Stimulated activated naive CD4-positive, alpha-beta T cell (primary cell): Measurements from ENCODE around the gene DNAI2.
A peak's percentile ranks its signal among the peaks of the same experiment; 100 is the strongest.

Experiments used
- DNase-seq, 6 experiments: peaks; one replicate each; lab custom pipeline; 2025; lab: John Stamatoyannopoulos, UW

DNAI2 gene

DNA sequence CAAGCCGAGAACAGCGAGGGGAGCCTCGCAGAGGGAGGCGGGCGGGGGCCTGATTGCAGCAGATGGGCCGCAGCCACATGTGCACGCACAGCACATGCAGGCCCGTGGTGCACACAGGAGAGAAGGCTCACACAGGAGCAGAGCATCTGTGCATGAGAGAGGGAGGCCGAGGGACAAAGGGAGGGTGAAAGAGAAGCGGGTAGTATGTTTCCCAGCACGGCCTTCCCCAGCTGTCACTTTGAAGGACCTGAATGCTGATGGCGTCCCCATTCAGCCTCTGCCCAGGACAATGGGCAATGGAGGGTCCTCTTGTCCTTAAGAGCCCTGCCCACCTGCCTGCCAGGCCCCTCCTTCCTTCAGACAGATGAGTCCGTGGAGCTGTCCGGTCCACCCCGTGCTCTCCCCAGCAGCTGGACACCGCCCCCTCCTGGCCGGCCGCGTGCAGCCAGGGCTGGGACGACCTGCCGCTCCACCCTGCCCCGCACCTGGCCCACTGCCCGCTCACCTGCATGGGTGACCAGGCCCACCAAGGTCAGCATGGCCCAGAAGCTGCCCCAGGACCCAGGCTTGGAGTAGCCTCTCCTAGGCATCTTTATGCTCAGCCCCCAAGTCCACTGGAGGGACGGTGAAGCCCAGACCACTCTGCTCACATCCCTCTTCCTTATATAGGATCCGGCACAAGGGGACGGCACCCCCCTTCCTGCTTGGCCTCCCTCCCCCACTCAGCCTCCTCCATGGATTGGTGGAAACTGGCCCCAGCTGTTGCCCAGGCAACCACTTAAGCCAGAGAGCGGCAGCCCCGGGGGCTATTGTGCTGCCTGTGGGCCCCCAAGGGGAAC, 87.4 kb downstream of the DNAI2 start, which contains the start of gene BTBD17:
Gene BTBD17 (minus strand): TSS at position 639 of the 839 bp plus-strand sequence. CDS start 49 bp downstream, at position 590.
- peak in 1 of 6 experiments; percentile 6 for DNase-seq

DNA sequence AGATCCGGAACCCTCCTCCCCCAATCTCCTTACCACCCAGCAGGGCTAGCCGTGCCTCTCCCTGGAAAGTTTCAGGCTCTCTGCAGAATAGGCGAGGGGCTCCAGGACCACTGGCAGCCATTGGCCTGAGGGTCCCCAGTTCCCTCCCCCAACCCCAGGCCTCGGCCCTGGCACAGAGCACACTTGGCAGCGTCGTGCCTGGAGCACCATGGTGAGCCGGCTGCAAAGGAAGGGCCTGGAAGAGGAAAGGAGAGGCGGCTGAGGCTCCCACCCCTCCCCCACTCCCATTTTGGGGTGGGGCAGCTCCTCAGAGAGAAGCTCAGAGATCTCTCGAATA, 88.0 kb downstream of the DNAI2 start:
- DNase-seq = no peak

DNA sequence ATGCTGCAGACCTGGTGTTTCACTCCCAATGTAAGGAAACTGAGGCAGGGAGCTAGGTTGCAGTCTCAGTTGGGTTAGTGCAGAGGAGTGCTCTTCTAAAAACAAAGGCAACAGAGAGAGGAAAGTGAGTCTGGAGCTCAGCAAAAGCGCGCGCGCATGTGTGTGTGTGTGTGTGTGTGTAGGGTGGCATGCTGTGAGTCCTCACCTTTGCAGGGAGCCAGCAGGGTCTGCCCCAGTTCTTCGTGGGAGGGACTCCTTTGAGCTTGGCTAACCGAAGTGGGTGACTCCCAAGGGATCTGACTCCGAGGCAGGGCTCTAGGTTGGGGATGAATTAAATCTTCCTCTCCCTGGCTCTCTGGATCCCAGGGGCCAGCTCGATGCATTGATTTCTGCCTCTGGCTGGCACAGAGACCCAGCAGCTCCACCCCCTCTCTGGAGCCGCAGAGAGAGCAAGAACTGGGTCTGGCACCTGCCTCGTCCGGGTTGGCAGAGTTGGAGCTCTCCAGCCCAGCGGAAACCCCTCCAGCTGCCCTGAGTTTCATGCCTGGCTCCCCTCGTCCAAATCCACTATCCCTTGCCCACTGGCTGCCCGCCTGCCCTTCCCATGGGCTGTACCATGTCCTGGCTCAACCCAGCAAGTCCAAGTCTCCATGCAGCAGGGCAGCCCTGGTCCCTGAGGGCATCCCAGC, 88.9 kb downstream of the DNAI2 start:
- DNase-seq = no peak
